PC-9 (cell line): ENCODE measurements around the gene PEX11A.

ENCODE experiments used
- CTCF ChIP-seq: fragments of 200-600 bp; sonication (generic); conservative IDR thresholded peaks from 2 replicates; pipeline ENCODE4 v1.6.1; 2017; ENCODE audit warnings: mixed run types, antibody characterized with exemption, mild to moderate bottlenecking, moderate library complexity
- EZH2 ChIP-seq: fragments of 200-600 bp; sonication (generic); IDR thresholded peaks from 2 replicates; pipeline ENCODE4 v1.8.0; 2017; ENCODE audit warnings: antibody characterized with exemption, low read depth

- no peak for TF ChIP-seq CTCF
- no peak for TF ChIP-seq EZH2
Observed at GRCh38 chr15:89662893-89663626, 27.5 kb downstream of the PEX11A start.
